NCI-H524 treated with DMSO at 0.1 percent for 48 hours (cell line): ENCODE data around the gene FILIP1L.
A peak's percentile ranks its signal among the peaks of the same experiment; 100 is the strongest.

Experiments used
- DNase-seq: peaks from one replicate; lab custom pipeline; 2025; lab: John Stamatoyannopoulos, UW

Gene FILIP1L

GRCh38 chr3:100125161-100125938, 11.0 kb upstream of the FILIP1L start:
- DNase-seq, result no peak

- DNase-seq, result no peak
These were observed 10.0 kb upstream of the FILIP1L start for GRCh38 chr3:100124201-100124761.

GRCh38 chr3:100123112-100123511, 8.8 kb upstream of the FILIP1L start:
- no peak for DNase-seq

GRCh38 chr3:100122321-100122720, 8.0 kb upstream of the FILIP1L start:
- DNase-seq, result no peak

GRCh38 chr3:100120693-100121092, 6.4 kb upstream of the FILIP1L start:
- DNase-seq, result no peak

- peak; percentile 88 for DNase-seq
These were observed 5.7 kb upstream of the FILIP1L start for GRCh38 chr3:100120012-100120411.

- no peak for DNase-seq
These were observed 2.8 kb upstream of the FILIP1L start for GRCh38 chr3:100117093-100117492.

- DNase-seq, result no peak
These were observed 433 bp downstream of the FILIP1L start for GRCh38 chr3:100113723-100114412.

- no peak for DNase-seq
These were observed 2.6 kb downstream of the FILIP1L start for GRCh38 chr3:100111728-100112127.

- no peak for DNase-seq
These were observed 4.1 kb downstream of the FILIP1L start for GRCh38 chr3:100110162-100110561.

GRCh38 chr3:100108464-100109079, 5.7 kb downstream of the FILIP1L start:
- DNase-seq, result no peak

- DNase-seq, result no peak
These were observed 7.0 kb downstream of the FILIP1L start for GRCh38 chr3:100107221-100107814.

GRCh38 chr3:100106531-100107141, 7.7 kb downstream of the FILIP1L start:
- DNase-seq, result no peak

GRCh38 chr3:100106094-100106493, 8.2 kb downstream of the FILIP1L start:
- peak; percentile 31 for DNase-seq

- no peak for DNase-seq
These were observed 8.8 kb downstream of the FILIP1L start for GRCh38 chr3:100105501-100105900.

GRCh38 chr3:100104817-100105413, 9.4 kb downstream of the FILIP1L start:
- DNase-seq, result no peak

- DNase-seq, result no peak
These were observed 9.9 kb downstream of the FILIP1L start for GRCh38 chr3:100104442-100104798.

- DNase-seq, result no peak
These were observed 10.5 kb downstream of the FILIP1L start for GRCh38 chr3:100103558-100104441.

- DNase-seq, result no peak
These were observed 11.5 kb downstream of the FILIP1L start for GRCh38 chr3:100102757-100103156.

GRCh38 chr3:100100425-100100824, 13.9 kb downstream of the FILIP1L start:
- no peak for DNase-seq

- DNase-seq, result no peak
These were observed 14.7 kb downstream of the FILIP1L start for GRCh38 chr3:100099621-100100020.
